ENCODE results near the gene THUMPD2.
"Not testable (repeated sequence)": the region's sequence is repeated elsewhere in the genome, so short reads cannot be mapped to it uniquely, and the experiment has no call there.

Gene THUMPD2

GRCh38 chr2:39762448-39762847 is 16.6 kb downstream of the THUMPD2 start:
- in situ Hi-C loops (cut with HindIII; ENCODE audit: low sequenced_read_pairs) = no loop called here

- in situ Hi-C loops (cut with HindIII; ENCODE audit: low sequenced_read_pairs) = no loop called here
These were observed 21.9 kb downstream of the THUMPD2 start for GRCh38 chr2:39757156-39757555.

- in situ Hi-C loops (cut with HindIII; ENCODE audit: low sequenced_read_pairs) = no loop called here
These were observed 23.6 kb downstream of the THUMPD2 start for GRCh38 chr2:39755466-39755865.

- in situ Hi-C loops (cut with HindIII; ENCODE audit: low sequenced_read_pairs) = no loop called here
These were observed 35.7 kb downstream of the THUMPD2 start for GRCh38 chr2:39743269-39743776.

GRCh38 chr2:39741871-39742270 is 37.2 kb downstream of the THUMPD2 start:
- in situ Hi-C loops (cut with HindIII; ENCODE audit: low sequenced_read_pairs) = no loop called here

- in situ Hi-C loops (cut with HindIII; ENCODE audit: low sequenced_read_pairs) = no loop called here
These were observed 39.7 kb downstream of the THUMPD2 start for GRCh38 chr2:39739386-39739785.

GRCh38 chr2:39738936-39739335 is 40.1 kb downstream of the THUMPD2 start:
- in situ Hi-C loops (cut with HindIII; ENCODE audit: low sequenced_read_pairs) = no loop called here

GRCh38 chr2:39737661-39738060 is 41.4 kb downstream of the THUMPD2 start:
- in situ Hi-C loops (cut with HindIII; ENCODE audit: low sequenced_read_pairs) = no loop called here

GRCh38 chr2:39736640-39737039 is 42.4 kb downstream of the THUMPD2 start:
- in situ Hi-C loops (cut with HindIII; ENCODE audit: low sequenced_read_pairs) = no loop called here

- in situ Hi-C loops (cut with HindIII; ENCODE audit: low sequenced_read_pairs) = no loop called here
These were observed 43.4 kb downstream of the THUMPD2 start for GRCh38 chr2:39735648-39736047.

- in situ Hi-C loops (cut with HindIII; ENCODE audit: low sequenced_read_pairs) = no loop called here
These were observed 44.6 kb downstream of the THUMPD2 start for GRCh38 chr2:39734445-39734844.

GRCh38 chr2:39733070-39733674 is 45.9 kb downstream of the THUMPD2 start:
- in situ Hi-C loops (cut with HindIII; ENCODE audit: low sequenced_read_pairs) = no loop called here

- in situ Hi-C loops (cut with HindIII; ENCODE audit: low sequenced_read_pairs) = no loop called here
These were observed 46.6 kb downstream of the THUMPD2 start for GRCh38 chr2:39732482-39732881.

- in situ Hi-C loops (cut with HindIII; ENCODE audit: low sequenced_read_pairs) = no loop called here
These were observed 47.5 kb downstream of the THUMPD2 start for GRCh38 chr2:39731546-39731945.

- in situ Hi-C loops (cut with HindIII; ENCODE audit: low sequenced_read_pairs) = no loop called here
These were observed 48.3 kb downstream of the THUMPD2 start for GRCh38 chr2:39730685-39731302.

- in situ Hi-C loops (cut with HindIII; ENCODE audit: low sequenced_read_pairs) = no loop called here
These were observed 48.8 kb downstream of the THUMPD2 start for GRCh38 chr2:39730276-39730675.

- in situ Hi-C loops (cut with HindIII; ENCODE audit: low sequenced_read_pairs) = no loop called here
These were observed 50.1 kb downstream of the THUMPD2 start for GRCh38 chr2:39728941-39729351.

GRCh38 chr2:39728085-39728484 is 51.0 kb downstream of the THUMPD2 start:
- in situ Hi-C loops (cut with HindIII; ENCODE audit: low sequenced_read_pairs) = not testable (repeated sequence)

- in situ Hi-C loops (cut with HindIII; ENCODE audit: low sequenced_read_pairs) = no loop called here
These were observed 53.7 kb downstream of the THUMPD2 start for GRCh38 chr2:39725401-39725800.

GRCh38 chr2:39724828-39725144 is 54.3 kb downstream of the THUMPD2 start:
- in situ Hi-C loops (cut with HindIII; ENCODE audit: low sequenced_read_pairs) = no loop called here

- in situ Hi-C loops (cut with HindIII; ENCODE audit: low sequenced_read_pairs) = no loop called here
These were observed 54.9 kb downstream of the THUMPD2 start for GRCh38 chr2:39723946-39724827.

- in situ Hi-C loops (cut with HindIII; ENCODE audit: low sequenced_read_pairs) = no loop called here
These were observed 55.6 kb downstream of the THUMPD2 start for GRCh38 chr2:39723497-39723896.
